Measurements from ENCODE around the gene LRP8. TPM values are rescaled to one million over a fixed set of nuclear protein-coding genes. Genes with fewer than 3 reads are reported as not detected.

LRP8 gene
- total and polyA plus RNA-seq, 4 donors: 22.7 to 62.9 (median 48.1) TPM

GRCh38 chr1:53332833-53333232 lies 5.0 kb upstream of the LRP8 start:
- H3K4me3 ChIP-seq (ENCODE audit: low read depth, low read length): no peak overlapping the region
- DNase-seq (ENCODE audit: low read depth in 4 of 6, low spot score in 6 of 6): no peak
- H3K27ac ChIP-seq (ENCODE audit: low read depth, low read length): no peak overlapping the region
- H3K36me3 ChIP-seq (ENCODE audit: control insufficient read depth, insufficient read depth, low read length): no peaks in the 10 kb centered on the region
- H3K4me1 ChIP-seq (ENCODE audit: control insufficient read depth, insufficient read depth, low read length): peaks cover 12% of the 10 kb centered on the region
- H3K27me3 ChIP-seq (ENCODE audit: control insufficient read depth, insufficient read depth, low read length): no peaks in the 10 kb centered on the region
- WGBS (ENCODE audit: insufficient coverage): 66% methylated on average over 3 of the region's 3 CpGs
- H3K9me3 ChIP-seq (ENCODE audit: control insufficient read depth, insufficient read depth, low read length): no peaks in the 10 kb centered on the region

DNA sequence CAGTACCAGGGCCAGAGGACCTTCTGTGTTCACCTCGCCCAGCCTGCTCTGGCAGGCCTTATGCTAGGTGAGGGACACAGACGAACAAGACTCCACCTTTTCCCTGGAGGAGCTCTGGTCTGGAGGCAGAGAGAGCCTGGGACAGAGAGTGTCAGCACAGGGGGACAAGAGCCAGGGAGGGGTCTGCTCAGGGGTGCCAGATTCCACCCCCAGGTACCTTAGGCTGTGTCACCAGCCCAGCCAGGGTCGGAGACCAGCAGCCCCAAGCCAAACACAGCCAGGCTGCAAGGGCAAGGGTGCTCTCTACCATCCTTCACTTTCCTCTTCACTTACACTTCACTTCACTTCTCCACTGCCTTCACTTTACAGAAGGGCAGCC lies 4.3 kb upstream of the LRP8 start:
- Histone ChIP-seq H3K4me3 (ENCODE audit: low read depth, low read length) (no peak overlapping the region), H3K4me1 (ENCODE audit: control insufficient read depth, insufficient read depth, low read length) (peaks cover 13% of the 10 kb centered on the region), H3K27me3 (ENCODE audit: control insufficient read depth, insufficient read depth, low read length) (no peaks in the 10 kb centered on the region), H3K9me3 (ENCODE audit: control insufficient read depth, insufficient read depth, low read length) (no peaks in the 10 kb centered on the region), H3K27ac (ENCODE audit: low read depth, low read length) (no peak overlapping the region), H3K36me3 (ENCODE audit: control insufficient read depth, insufficient read depth, low read length) (no peaks in the 10 kb centered on the region)
- WGBS (ENCODE audit: insufficient coverage): 90% methylated on average over 3 of the region's 3 CpGs
- no peak for DNase-seq (ENCODE audit: low read depth in 4 of 6, low spot score in 6 of 6)

DNA sequence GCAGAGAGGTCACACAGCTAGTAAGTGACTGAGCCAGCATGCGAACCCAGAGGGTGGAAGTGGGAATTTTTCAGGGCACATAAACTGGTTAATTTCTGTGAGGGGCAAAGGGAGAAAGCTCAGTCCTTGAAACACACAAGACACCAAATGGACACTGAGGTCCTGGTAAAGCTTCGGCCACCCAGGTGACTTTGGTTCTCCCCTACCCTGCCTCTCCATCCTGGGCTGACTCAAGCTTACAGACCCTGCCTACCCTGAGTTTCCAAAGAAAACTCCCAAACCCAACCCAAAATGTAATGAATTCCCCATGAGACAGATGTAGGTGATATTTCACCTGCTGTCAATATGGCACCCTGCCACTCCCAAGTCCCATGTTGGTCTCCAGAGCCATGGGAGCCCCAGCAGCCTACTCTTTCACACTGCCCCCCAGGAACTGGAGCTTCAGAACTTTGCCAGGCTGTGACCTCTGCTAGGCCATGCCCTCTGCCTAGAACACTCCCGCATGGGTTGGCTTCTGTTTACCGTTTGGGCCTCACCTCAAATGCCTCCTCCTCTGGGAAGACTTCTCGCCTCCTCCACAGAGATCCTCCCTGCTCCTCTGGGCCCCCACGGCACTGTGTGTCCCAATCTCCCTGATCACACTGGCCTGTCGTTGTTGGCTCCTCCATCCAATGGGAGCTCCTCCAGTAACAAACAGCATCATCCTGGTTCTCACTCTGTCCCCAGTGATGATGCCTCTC lies 3.7 kb upstream of the LRP8 start:
- peaks cover 18% of the 10 kb centered on the region for H3K4me1 ChIP-seq (ENCODE audit: control insufficient read depth, insufficient read depth, low read length)
- H3K4me3 ChIP-seq (ENCODE audit: low read depth, low read length): no peak overlapping the region
- WGBS (ENCODE audit: insufficient coverage): 94% methylated on average over 6 of the region's 7 CpGs
- no peaks in the 10 kb centered on the region for H3K36me3 ChIP-seq (ENCODE audit: control insufficient read depth, insufficient read depth, low read length)
- no peak overlapping the region for H3K27ac ChIP-seq (ENCODE audit: low read depth, low read length)
- H3K9me3 ChIP-seq (ENCODE audit: control insufficient read depth, insufficient read depth, low read length): no peaks in the 10 kb centered on the region
- no peaks in the 10 kb centered on the region for H3K27me3 ChIP-seq (ENCODE audit: control insufficient read depth, insufficient read depth, low read length)
- no peak for DNase-seq (ENCODE audit: low read depth in 4 of 6, low spot score in 6 of 6)

DNA sequence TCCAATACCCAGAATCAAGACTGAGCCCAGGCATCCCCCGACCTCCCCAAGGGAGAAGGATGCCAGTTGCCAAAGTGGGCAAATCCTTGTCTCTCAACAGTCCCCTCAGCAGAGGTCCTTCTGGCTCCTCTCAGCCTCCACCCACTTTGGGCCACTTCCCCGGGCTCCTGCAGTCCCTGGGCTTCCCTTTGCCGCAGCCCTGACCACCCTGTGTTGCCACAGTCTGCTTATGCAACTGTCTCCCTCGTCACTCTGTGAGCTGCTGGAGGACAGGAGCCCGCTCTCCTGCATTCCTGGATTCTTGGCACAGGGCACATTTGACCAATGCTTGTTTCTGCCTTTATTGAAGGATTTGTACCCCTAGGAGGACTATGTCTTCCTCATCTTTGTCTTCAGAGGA lies 2.9 kb upstream of the LRP8 start:
- no peak overlapping the region for H3K4me3 ChIP-seq (ENCODE audit: low read depth, low read length)
- WGBS (ENCODE audit: insufficient coverage): 68% methylated on average over 4 of the region's 5 CpGs
- no peaks in the 10 kb centered on the region for H3K36me3 ChIP-seq (ENCODE audit: control insufficient read depth, insufficient read depth, low read length)
- DNase-seq (ENCODE audit: low read depth in 4 of 6, low spot score in 6 of 6): no peak
- H3K4me1 ChIP-seq (ENCODE audit: control insufficient read depth, insufficient read depth, low read length): peaks cover 26% of the 10 kb centered on the region
- no peak overlapping the region for H3K27ac ChIP-seq (ENCODE audit: low read depth, low read length)
- H3K27me3 ChIP-seq (ENCODE audit: control insufficient read depth, insufficient read depth, low read length): no peaks in the 10 kb centered on the region
- no peaks in the 10 kb centered on the region for H3K9me3 ChIP-seq (ENCODE audit: control insufficient read depth, insufficient read depth, low read length)

GRCh38 chr1:53328541-53329499 lies 950 bp upstream of the LRP8 start:
- peaks cover 41% of the 10 kb centered on the region for H3K4me1 ChIP-seq (ENCODE audit: control insufficient read depth, insufficient read depth, low read length)
- peaks cover 9% of the 10 kb centered on the region for H3K36me3 ChIP-seq (ENCODE audit: control insufficient read depth, insufficient read depth, low read length)
- H3K4me3 ChIP-seq (ENCODE audit: low read depth, low read length): peak overlapping the region; percentile 52
- no peak overlapping the region for H3K27ac ChIP-seq (ENCODE audit: low read depth, low read length)
- no peaks in the 10 kb centered on the region for H3K9me3 ChIP-seq (ENCODE audit: control insufficient read depth, insufficient read depth, low read length)
- 59% methylated on average over 24 of the region's 35 CpGs for WGBS (ENCODE audit: insufficient coverage)
- no peaks in the 10 kb centered on the region for H3K27me3 ChIP-seq (ENCODE audit: control insufficient read depth, insufficient read depth, low read length)
- peak in 1 of 6 donors; percentile 46 for DNase-seq (ENCODE audit: low read depth in 4 of 6, low spot score in 6 of 6)

DNA sequence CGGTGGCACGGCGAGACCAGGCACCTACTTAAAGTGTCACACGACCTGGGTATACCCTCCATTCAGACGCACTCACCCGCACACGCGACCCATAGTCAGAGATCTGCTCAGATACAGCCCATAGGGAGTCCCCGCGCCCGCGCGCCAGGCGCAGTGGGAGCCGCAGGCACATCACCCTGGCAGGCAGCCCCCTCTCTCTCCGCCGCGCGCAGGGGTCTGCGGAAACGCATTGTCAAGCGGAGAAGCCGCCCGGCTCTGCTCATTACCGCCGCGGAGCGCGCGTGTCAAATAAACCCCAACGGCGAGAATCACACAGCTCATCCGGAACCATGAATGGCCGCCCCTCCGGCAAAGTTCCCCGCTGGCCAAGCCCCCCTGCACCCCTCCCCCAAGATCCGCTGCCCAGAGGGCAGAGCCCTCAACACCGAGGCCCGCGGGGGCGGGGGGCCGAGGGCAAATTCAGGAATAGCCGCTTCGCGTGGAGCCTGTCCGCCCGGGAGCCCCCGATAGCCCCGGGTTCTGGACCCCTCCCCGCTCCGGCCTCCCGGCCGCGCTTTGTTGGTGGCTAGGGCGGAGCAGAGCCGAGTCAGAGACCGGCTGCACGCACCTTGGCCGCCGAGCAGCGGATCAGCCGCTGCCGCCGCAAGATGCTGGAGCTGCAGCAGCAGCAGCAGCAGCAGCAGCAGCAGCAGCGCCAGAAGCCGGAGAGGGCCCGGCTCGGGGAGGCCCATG lies 522 bp downstream of the LRP8 start:
- H3K4me1 ChIP-seq (ENCODE audit: control insufficient read depth, insufficient read depth, low read length): peaks cover 53% of the 10 kb centered on the region
- peak in 3 of 6 donors; percentile 32 to 91 (median 86) for DNase-seq (ENCODE audit: low read depth in 4 of 6, low spot score in 6 of 6)
- H3K4me3 ChIP-seq (ENCODE audit: low read depth, low read length): peak overlapping the region; percentile 71
- peaks cover 20% of the 10 kb centered on the region for H3K36me3 ChIP-seq (ENCODE audit: control insufficient read depth, insufficient read depth, low read length)
- under 1% methylated on average over 68 of the region's 68 CpGs for WGBS (ENCODE audit: insufficient coverage)
- no peaks in the 10 kb centered on the region for H3K9me3 ChIP-seq (ENCODE audit: control insufficient read depth, insufficient read depth, low read length)
- H3K27ac ChIP-seq (ENCODE audit: low read depth, low read length): peak overlapping the region; percentile 84
- no peaks in the 10 kb centered on the region for H3K27me3 ChIP-seq (ENCODE audit: control insufficient read depth, insufficient read depth, low read length)

DNA sequence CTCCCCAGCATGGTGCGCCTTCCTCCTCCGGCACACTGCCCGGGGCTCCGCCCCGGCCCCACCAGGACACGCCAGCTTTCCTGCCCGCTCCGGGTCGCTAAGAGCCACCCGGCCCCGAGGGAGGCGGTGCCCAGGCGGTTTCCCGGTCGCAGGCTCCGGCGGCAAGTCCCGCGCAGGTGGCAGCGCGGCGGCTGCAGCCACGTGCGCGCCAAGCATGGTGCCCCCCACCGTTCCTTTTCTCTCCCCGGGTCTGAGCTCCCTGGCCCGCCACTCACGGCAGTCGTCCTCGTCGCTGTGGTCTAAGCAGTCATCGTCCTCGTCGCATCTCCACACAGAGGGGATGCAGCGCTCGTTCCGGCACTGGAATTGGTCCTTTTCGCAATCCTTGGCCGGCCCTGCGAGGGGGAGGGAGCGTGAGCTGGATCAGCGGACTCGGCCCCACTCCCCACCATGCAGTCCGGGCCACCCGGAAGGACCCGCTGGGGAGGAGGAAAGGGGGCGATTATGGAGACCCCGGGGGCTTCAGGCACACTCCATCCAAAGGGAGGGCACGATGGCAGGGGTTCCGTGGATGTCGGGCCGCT lies 1.2 kb downstream of the LRP8 start:
- WGBS (ENCODE audit: insufficient coverage): under 1% methylated on average over 51 of the region's 53 CpGs
- peak overlapping the region; percentile 84 for H3K27ac ChIP-seq (ENCODE audit: low read depth, low read length)
- peaks cover 59% of the 10 kb centered on the region for H3K4me1 ChIP-seq (ENCODE audit: control insufficient read depth, insufficient read depth, low read length)
- H3K9me3 ChIP-seq (ENCODE audit: control insufficient read depth, insufficient read depth, low read length): no peaks in the 10 kb centered on the region
- H3K27me3 ChIP-seq (ENCODE audit: control insufficient read depth, insufficient read depth, low read length): no peaks in the 10 kb centered on the region
- DNase-seq (ENCODE audit: low read depth in 4 of 6, low spot score in 6 of 6): peak in 2 of 6 donors; percentile 54 to 64
- H3K4me3 ChIP-seq (ENCODE audit: low read depth, low read length): peak overlapping the region; percentile 71
- H3K36me3 ChIP-seq (ENCODE audit: control insufficient read depth, insufficient read depth, low read length): peaks cover 25% of the 10 kb centered on the region

- H3K27ac ChIP-seq (ENCODE audit: low read depth, low read length): peak overlapping the region; percentile 10
- H3K4me3 ChIP-seq (ENCODE audit: low read depth, low read length): peak overlapping the region; percentile 71
- H3K27me3 ChIP-seq (ENCODE audit: control insufficient read depth, insufficient read depth, low read length): no peaks in the 10 kb centered on the region
Measured at GRCh38 chr1:53326088-53326597, 1.7 kb downstream of the LRP8 start.

More at GRCh38 chr1:53326088-53326597, 1.7 kb downstream of the LRP8 start:
- H3K4me1 ChIP-seq (ENCODE audit: control insufficient read depth, insufficient read depth, low read length): peaks cover 65% of the 10 kb centered on the region
- under 1% methylated on average over 42 of the region's 42 CpGs for WGBS (ENCODE audit: insufficient coverage)
- peak in 3 of 6 donors; percentile 56 to 91 (median 89) for DNase-seq (ENCODE audit: low read depth in 4 of 6, low spot score in 6 of 6)
- H3K36me3 ChIP-seq (ENCODE audit: control insufficient read depth, insufficient read depth, low read length): peaks cover 31% of the 10 kb centered on the region
- H3K9me3 ChIP-seq (ENCODE audit: control insufficient read depth, insufficient read depth, low read length): no peaks in the 10 kb centered on the region

Data from spinal cord (tissue), 10 donors.